Stimulated activated CD4-positive, alpha-beta T cell treated with anti-CD3 and anti-CD28 coated beads, TNF-alpha, amount 100 ng/mL, for 48 hours (primary cell): ENCODE measurements around the gene TMEM79.

Experiments used
- DNase-seq, 3 donors: peaks; one replicate each; pipeline ENCODE4 v3.0.0-alpha.2; 2020; ENCODE audit warnings: low read depth in 3 of 3

Gene TMEM79

DNA sequence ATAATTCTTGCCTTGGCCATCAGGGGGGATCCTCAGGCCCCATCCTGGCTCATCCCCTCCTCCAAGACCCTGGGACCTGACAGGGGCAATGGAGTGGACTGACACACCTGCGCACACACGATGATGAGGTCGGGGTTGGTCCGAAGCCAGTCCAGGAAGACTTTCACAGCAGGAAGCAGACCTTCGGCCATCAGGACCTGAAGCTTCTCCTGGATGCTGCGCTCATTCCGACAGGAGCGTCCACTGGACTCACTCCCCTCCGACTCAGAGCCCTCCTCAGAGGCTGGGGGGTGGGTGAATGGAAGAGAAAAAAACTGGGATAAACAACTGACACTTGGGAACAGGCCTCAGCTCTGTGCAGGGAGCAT lies 20.9 kb upstream of the TMEM79 start:
- no peak for DNase-seq

GRCh38 chr1:156266051-156266450 lies 18.1 kb upstream of the TMEM79 start:
- DNase-seq = no peak

DNA sequence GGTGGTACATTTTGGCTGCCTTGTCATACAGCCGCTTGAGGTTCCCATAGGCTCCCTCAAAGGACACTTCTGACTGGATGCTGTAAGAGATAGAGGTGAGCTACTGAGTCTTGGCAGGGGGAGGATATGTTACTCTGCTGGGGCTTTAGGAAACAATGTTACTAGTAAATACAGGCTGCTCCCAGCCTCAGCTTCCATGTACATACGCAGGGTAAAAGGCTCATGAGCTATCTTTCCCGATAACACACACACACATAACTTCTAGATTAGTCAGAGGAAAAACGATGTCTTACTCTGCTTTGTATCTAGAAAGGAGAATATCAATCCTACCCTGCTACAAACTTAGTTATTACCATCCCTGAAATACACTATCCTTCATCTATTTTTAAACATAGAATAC lies 15.8 kb upstream of the TMEM79 start:
- DNase-seq = no peak

GRCh38 chr1:156270314-156270713 lies 13.8 kb upstream of the TMEM79 start:
- DNase-seq = no peak

DNA sequence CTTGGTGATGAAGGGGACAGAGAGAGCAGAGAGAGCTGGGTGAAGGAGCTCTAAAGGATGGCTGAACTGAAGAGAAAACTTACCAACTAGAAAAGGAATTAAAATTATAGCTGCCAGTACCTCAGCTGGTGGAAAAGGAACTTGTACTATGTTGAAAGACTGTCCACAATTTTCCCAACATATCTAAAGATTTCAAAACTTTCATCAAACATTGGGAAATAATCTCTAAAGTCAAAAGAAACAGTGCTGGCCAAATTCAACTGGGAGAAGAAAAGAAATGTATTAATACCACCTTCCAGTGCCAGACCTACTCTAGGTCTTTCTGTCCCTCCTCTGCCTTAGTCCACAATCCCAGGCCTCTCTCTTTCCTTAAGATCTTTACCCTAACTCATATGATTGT lies 7.6 kb upstream of the TMEM79 start:
- DNase-seq = no peak

DNA sequence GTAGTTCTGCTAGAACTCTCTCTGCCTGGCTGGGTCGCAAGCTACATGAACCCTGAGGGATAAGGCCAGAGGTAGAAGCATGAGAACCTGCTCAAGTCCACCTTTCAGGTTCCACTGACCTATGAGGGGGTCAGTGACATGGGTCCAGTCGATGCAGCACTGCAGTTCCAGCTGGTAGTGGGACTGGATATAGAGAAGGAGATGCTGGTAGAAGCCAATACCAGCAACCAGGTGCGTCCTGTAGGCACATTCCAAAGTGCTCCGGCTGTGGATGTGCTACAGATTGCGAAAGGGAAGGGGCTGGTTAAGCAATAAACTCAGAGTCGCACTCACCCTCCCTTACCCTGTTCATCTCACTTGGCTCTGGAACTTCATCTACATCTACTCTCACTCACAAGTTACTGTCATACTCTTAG lies 7.2 kb upstream of the TMEM79 start:
- no peak for DNase-seq

DNA sequence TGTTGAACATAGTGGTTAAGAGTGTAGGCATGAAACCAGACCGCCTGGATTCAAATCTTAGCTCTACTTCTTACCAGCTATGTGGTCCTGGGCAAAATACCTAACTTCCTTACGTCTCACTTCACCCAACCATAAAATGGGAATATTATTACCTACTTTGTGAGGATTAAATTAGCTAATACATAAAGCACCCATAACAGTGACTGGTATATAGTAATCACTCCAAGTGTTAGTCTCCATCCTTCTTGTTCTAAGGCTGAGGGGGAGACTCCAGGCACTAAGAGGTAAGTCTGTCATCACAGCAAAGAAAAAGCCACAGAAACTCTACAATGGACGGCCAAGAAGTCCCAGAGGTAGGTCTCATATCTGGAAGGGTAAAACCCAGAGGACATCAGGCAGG lies 4.3 kb upstream of the TMEM79 start:
- no peak for DNase-seq

- DNase-seq = peak; percentile 10 to 48 (median 40)
Observed at GRCh38 chr1:156281281-156281680, 2.8 kb upstream of the TMEM79 start.

- peak in 1 of 3 donors; percentile 26 for DNase-seq
Observed at GRCh38 chr1:156281693-156282478, 2.2 kb upstream of the TMEM79 start.

DNA sequence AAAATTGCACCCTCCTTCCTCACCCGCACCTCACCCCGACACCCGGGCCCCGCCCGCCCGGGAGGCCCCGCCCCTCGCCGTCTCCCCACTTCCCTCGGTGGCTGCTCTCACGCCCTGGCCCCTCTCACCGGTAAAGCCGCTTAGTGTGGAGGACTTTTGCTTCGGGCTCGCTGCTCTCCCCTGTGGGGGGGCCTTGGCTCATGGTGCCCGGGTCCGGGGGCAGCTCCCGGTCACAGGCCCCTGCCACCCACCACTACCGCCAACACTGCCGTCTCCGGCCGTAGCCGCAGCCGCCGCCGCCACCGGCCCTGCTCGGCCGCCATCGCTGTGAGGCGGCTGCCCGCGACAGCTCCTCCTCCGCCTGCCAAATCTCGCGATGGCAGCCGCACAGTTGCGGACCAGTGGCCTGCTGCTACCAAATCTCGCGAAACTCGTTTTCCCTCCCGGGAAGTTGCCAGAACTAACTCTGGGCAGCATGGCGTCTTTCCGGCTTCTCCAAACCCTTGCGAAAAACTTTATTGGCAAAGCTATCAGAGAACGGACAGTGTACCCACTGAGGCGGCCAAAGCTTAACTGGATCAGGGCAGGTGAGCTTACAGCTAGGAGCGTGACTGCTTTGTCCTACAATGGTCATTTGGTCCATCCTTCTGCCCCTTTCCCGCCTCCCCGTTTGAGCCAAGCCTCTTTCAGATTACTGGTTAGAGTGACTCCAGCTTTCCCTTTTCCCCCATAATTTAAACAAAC lies 1.5 kb upstream of the TMEM79 start, which contains the start of gene SMG5:
Gene SMG5, minus strand, starts transcription at position 347 of the 744 bp plus-strand sequence. Its CDS starts 145 bp downstream, at position 202.
- DNase-seq = peak; percentile 93 to 95 (median 93)

- no peak for DNase-seq
Observed at GRCh38 chr1:156283521-156283920, 604 bp upstream of the TMEM79 start.

DNA sequence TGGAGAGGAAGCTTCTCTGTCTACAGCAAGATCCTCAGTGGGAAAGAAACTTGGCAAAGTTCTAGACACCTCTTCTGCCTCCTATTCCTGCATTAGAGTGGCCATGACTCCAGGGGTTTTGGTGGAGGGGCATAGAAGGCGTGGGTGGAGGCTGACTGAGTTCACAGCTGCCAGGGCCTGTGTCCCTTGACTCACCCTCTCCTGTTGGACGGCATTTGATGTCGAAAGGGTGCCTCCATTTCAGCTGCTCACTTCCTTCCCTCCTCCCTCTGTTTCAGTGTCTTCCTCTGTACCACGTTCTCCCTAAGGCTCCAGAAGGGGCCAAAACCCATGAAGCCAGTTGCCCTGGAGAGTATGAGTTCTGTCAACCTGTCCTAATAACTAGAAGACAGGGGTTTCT lies 632 bp downstream of the TMEM79 start:
- no peak for DNase-seq

GRCh38 chr1:156285437-156285836 lies 1.3 kb downstream of the TMEM79 start:
- DNase-seq = no peak

DNA sequence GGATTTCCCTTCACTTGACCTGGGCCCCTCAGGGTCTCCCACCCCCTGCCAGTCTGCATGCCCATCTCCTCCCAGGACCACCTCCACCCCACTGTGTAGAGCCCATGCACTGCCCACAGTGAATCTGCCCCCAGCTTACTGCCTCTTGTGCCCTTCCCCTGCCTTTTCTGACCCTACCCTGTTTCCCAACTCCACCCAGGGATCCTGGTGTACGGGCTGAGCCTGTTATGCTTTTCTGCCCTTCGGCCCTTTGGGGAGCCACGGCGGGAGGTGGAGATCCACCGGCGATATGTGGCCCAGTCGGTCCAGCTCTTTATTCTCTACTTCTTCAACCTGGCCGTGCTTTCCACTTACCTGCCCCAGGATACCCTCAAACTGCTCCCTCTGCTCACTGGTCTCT lies 1.9 kb downstream of the TMEM79 start:
- DNase-seq = no peak

GRCh38 chr1:156289857-156290256 lies 5.7 kb downstream of the TMEM79 start:
- no peak for DNase-seq

- no peak for DNase-seq
Observed at GRCh38 chr1:156291226-156292061, 7.3 kb downstream of the TMEM79 start.

DNA sequence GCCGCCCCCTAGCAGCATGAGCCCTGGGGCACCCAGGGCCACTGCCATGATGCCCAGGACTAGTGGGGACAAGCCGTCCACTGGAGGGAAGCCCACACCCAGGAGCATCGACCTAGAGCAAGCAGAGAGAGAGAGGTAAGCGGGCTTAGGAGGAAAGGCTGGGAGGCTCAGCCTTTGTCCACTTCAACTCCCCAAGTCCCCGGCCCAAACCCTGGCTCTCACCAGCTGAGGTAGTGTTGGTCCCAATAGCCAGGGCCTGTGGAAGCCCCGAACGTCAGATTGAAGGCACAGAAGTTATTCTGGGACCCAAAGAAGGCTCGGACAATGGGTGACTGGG lies 8.9 kb downstream of the TMEM79 start:
- no peak for DNase-seq

DNA sequence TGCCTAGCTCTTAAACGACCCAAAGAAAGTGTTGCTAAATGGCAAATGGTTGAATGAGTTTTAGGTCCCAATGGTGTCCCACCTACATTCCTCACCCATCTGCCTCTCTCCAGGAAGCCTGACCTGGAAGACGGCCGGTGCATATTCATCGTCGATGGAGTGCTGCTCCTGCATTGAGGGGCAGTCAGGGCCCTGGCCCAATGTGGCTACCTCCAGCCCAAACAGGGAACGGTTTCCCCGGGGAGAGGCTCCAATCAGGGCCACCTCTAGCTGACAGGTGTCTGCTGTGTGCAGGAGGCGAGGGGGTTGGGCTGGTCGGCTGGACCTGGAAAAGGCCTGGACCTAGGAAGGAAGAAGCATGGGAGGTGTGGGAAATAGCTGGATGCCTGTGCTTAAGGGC lies 9.8 kb downstream of the TMEM79 start:
- no peak for DNase-seq

- peak in 2 of 3 donors; percentile 9 to 43 for DNase-seq
Observed at GRCh38 chr1:156295391-156295947, 11.3 kb downstream of the TMEM79 start, which contains the start of gene GLMP. TSS of gene GLMP (minus strand) at chr1:156295679. CDS start at chr1:156295645, 34 bp downstream.

DNA sequence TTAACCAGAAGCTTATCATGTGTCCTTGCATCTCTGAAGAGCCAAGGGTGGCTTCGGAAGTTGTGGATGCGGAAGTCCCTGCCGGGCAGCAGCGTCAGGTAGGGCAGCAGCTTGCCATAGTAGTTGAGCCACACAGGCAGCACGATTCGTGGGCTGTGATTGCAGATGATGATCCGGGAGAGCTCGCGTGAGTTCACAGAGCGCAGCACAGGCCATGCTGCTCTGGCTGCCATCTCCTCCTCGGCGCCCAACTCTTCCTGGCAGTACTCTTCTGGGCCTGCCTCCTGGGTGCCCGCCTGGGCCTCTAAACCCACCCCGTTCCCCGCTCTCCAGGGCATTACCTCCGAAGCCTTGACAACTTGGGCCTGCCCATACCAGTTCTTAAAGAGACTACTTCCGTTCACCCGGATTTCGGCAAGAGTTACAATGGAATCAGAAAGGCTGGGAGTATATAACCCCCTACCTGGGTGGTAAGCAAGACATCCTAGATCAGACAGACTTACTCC lies 14.8 kb downstream of the TMEM79 start, which contains the start of gene VHLL:
Gene VHLL, minus strand, starts transcription at position 456 of the 506 bp plus-strand sequence. Its CDS starts 118 bp downstream, at position 338.
- no peak for DNase-seq

DNA sequence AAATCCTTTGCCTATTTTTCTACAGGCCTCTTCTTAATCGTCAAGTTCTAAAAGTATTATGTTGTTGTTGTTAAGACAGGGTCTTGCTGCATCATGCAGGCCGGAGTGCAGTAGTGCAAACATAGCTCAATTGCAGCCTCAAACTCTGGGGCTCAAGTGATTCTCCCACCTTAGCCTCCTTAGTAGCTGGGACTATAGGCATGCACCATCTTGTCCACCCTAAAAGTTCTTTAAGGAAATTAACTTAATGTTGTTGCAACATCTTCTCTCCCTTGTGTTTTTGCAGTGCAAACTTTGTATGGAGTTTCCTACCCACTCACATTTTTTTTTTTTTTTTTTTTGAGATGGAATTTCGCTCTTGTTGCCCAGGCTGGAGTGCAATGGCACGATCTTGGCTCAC lies 19.1 kb downstream of the TMEM79 start:
- no peak for DNase-seq

DNA sequence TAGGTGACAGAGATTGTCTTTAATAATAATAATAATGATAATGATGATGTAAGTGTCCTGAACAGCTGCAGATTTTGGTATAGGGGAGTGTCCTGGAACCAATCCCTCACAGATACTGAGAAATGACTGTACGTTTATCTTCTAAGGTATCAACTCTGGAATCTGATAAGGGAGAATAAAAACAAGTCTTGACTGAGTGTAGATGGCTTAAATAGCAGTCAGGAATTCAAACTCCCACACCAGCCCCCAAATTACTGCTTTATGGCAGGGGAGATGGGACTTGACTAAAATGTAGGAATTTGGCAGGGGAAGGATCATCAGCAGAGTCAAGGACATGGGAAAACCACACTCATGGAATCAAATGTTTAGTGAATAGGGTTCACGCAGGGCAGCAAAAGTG lies 21.1 kb downstream of the TMEM79 start:
- no peak for DNase-seq
